CD4-positive, alpha-beta memory T cell (primary cell): ENCODE measurements around the gene CYGB. TPM values are rescaled to one million over a fixed set of nuclear protein-coding genes. Genes with fewer than 3 reads are reported as not detected.

Experiments
- CTCF ChIA-PET: fragments of 350-600 bp; sonication (Branson Sonifier 250); formaldehyde crosslinking; loops from one replicate; lab custom pipeline; 2021; ENCODE audit warnings: inconsistent platforms; ENCODE audit not compliant: partially characterized antibody; lab: Charles Lee
- POLR2A ChIA-PET: fragments of 350-600 bp; sonication (Branson Sonifier 250); formaldehyde crosslinking; loops from one replicate; lab custom pipeline; 2021; ENCODE audit not compliant: partially characterized antibody; lab: Charles Lee
- DNase-seq, 5 donors: peaks; one replicate each; pipeline versions ENCODE4 v3.0.0 to v3.0.0-alpha.2; 2020 to 2022; ENCODE audit warnings: mixed read lengths in 1 of 5
- H3K27ac ChIP-seq: one replicate; pipeline ENCODE4 v1.7.0; 2013; ENCODE audit warnings: low read depth, low read length
- H3K27me3 ChIP-seq: 2 replicates; pipeline ENCODE4 v1.7.0; 2013; ENCODE audit warnings: mild to moderate bottlenecking, low read length, moderate library complexity; ENCODE audit not compliant: insufficient read depth
- H3K36me3 ChIP-seq: 2 replicates; pipeline ENCODE4 v1.7.0; 2013; ENCODE audit warnings: mild to moderate bottlenecking, low read length, moderate library complexity; ENCODE audit not compliant: insufficient read depth
- H3K4me1 ChIP-seq: 2 replicates; pipeline ENCODE4 v1.7.0; 2013; ENCODE audit warnings: mild to moderate bottlenecking, low read length, moderate library complexity; ENCODE audit not compliant: insufficient read depth
- H3K4me3 ChIP-seq, 2 donors: one replicate each; pipeline ENCODE4 v1.7.0; 2013; ENCODE audit warnings: low read length in 2 of 2, mild to moderate bottlenecking in 1 of 2
- H3K9me3 ChIP-seq, 2 donors: one replicate each; pipeline ENCODE4 v1.7.0; 2013; ENCODE audit warnings: low read length in 2 of 2, control low read depth in 1 of 2; ENCODE audit not compliant: control insufficient read depth in 1 of 2
- H3K27ac Mint-ChIP-seq, 7 donors: one replicate each; pipeline ENCODE4 v1.8.0; 2020 to 2021; ENCODE audit warnings: mixed read lengths in 7 of 7, mild to moderate bottlenecking in 6 of 7, inconsistent platforms in 3 of 7, moderate library complexity in 3 of 7
- H3K27me3 Mint-ChIP-seq, 2 donors: one replicate each; pipeline ENCODE4 v1.8.0; 2020 to 2021; ENCODE audit warnings: mixed read lengths in 2 of 2
- H3K36me3 Mint-ChIP-seq, 2 donors: one replicate each; pipeline ENCODE4 v1.8.0; 2020 to 2021; ENCODE audit warnings: mixed read lengths in 2 of 2, inconsistent platforms in 1 of 2, mild to moderate bottlenecking in 1 of 2
- H3K4me1 Mint-ChIP-seq, 4 donors: one replicate each; pipeline ENCODE4 v1.8.0; 2020 to 2021; ENCODE audit warnings: mixed read lengths in 4 of 4, mild to moderate bottlenecking in 1 of 4
- H3K4me3 Mint-ChIP-seq, 8 donors: one replicate each; pipeline ENCODE4 v1.8.0; 2020 to 2021; ENCODE audit warnings: mixed read lengths in 8 of 8, mild to moderate bottlenecking in 7 of 8, moderate library complexity in 6 of 8, inconsistent platforms in 3 of 8
- H3K9me3 Mint-ChIP-seq, 8 donors: one replicate each; pipeline ENCODE4 v1.8.0; 2020 to 2021; ENCODE audit warnings: mixed read lengths in 8 of 8, mild to moderate bottlenecking in 5 of 8, inconsistent platforms in 3 of 8, moderate library complexity in 1 of 8
- intact Hi-C: fragments of 100-400 bp; cut with micrococcal nuclease; formaldehyde crosslinking; loops from one replicate; pipeline ENCODE4 v1.15.1; 2023
- polyA plus RNA-seq, 2 donors: library from polyadenylated mRNA; unstranded; fragments of 300-500 nt; fragmentation: Illumina TruSeq; gene quantifications; one replicate each; pipeline ENCODE4 v1.2.3, GENCODE V29; 2021
- total RNA-seq, 2 experiments: library from RNA; stranded (reverse); gene quantifications; one replicate each; pipeline ENCODE4 v1.2.3, GENCODE V29; 2021

Gene CYGB
- total and polyA plus RNA-seq, 4 experiments from 2014 or later: not detected

GRCh38 chr17:76543826-76544545 lies 6.5 kb upstream of the CYGB start:
- Histone ChIP-seq H3K36me3 (no peaks in the 10 kb centered on the region), H3K4me3 (no peak overlapping the region), H3K27ac (no peak overlapping the region), H3K9me3 (no peaks in the 10 kb centered on the region), H3K4me1 (peaks cover 7% of the 10 kb centered on the region), H3K27me3 (peaks cover 6% of the 10 kb centered on the region)
- no peaks in the 10 kb centered on the region for H3K9me3 Mint-ChIP-seq
- CTCF ChIA-PET: interaction anchor here (0.8 to 3.5 kb wide), 4 partner anchors 20 to 138 kb away, joined by 3 to 80 read pairs (median 25); no protein-coding TSS in a partner anchor
- intact Hi-C loops: no loop called here
- peaks cover under 1 to 7% (median 2%) of the 10 kb centered on the region in 4 donors for H3K4me1 Mint-ChIP-seq
- DNase-seq: peak in 1 of 5 donors; percentile 13
- H3K27ac Mint-ChIP-seq: no peak overlapping the region
- no peaks in the 10 kb centered on the region for H3K36me3 Mint-ChIP-seq
- H3K27me3 Mint-ChIP-seq: peaks cover 18 to 25% of the 10 kb centered on the region in 2 donors
- no peak overlapping the region for H3K4me3 Mint-ChIP-seq
- POLR2A ChIA-PET: interaction anchor here (1.0 to 1.3 kb wide), 3 partner anchors 13 to 21 kb away, joined by 3 to 6 read pairs (median 4); no protein-coding TSS in a partner anchor

GRCh38 chr17:76543482-76543825 lies 5.9 kb upstream of the CYGB start:
- H3K4me3 Mint-ChIP-seq: no peak overlapping the region
- Histone ChIP-seq H3K4me1 (peaks cover 7% of the 10 kb centered on the region), H3K27me3 (peaks cover 6% of the 10 kb centered on the region), H3K27ac (no peak overlapping the region), H3K36me3 (no peaks in the 10 kb centered on the region), H3K4me3 (no peak overlapping the region), H3K9me3 (no peaks in the 10 kb centered on the region)
- ChIA-PET CTCF (interaction anchor here (0.8 to 1.3 kb wide), 2 partner anchors 20 to 77 kb away, joined by 3 to 6 read pairs; no protein-coding TSS in a partner anchor), POLR2A (interaction anchor here (1.0 to 1.3 kb wide), 3 partner anchors 14 to 20 kb away, joined by 3 to 6 read pairs (median 4); no protein-coding TSS in a partner anchor)
- DNase-seq: peak in 1 of 5 donors; percentile 1
- peaks cover 22 to 27% of the 10 kb centered on the region in 2 donors for H3K27me3 Mint-ChIP-seq
- H3K4me1 Mint-ChIP-seq: peaks cover 1 to 9% (median 3%) of the 10 kb centered on the region in 4 donors
- intact Hi-C loops: no loop called here
- no peaks in the 10 kb centered on the region for H3K36me3 Mint-ChIP-seq
- no peak overlapping the region for H3K27ac Mint-ChIP-seq
- no peaks in the 10 kb centered on the region for H3K9me3 Mint-ChIP-seq

GRCh38 chr17:76542984-76543383 lies 5.5 kb upstream of the CYGB start:
- CTCF ChIA-PET: interaction anchor here (0.8 to 1.3 kb wide), 2 partner anchors 20 to 77 kb away, joined by 3 to 6 read pairs; no protein-coding TSS in a partner anchor
- no peak overlapping the region for H3K4me3 ChIP-seq
- DNase-seq: peak in 1 of 5 donors; percentile 12
- H3K27me3 ChIP-seq: peaks cover 6% of the 10 kb centered on the region
- H3K27ac ChIP-seq: no peak overlapping the region
- peaks cover 7% of the 10 kb centered on the region for H3K4me1 ChIP-seq
- Mint-ChIP-seq H3K4me1 (peaks cover 1 to 9% (median 3%) of the 10 kb centered on the region in 4 donors), H3K4me3 (no peak overlapping the region), H3K27ac (peak overlapping the region in 2 of 7 donors; percentile 8 to 9), H3K9me3 (no peaks in the 10 kb centered on the region), H3K36me3 (no peaks in the 10 kb centered on the region), H3K27me3 (peaks cover 22 to 27% of the 10 kb centered on the region in 2 donors)
- H3K9me3 ChIP-seq: no peaks in the 10 kb centered on the region
- POLR2A ChIA-PET: interaction anchor here (1.0 to 1.3 kb wide), 3 partner anchors 14 to 20 kb away, joined by 3 to 6 read pairs (median 4); no protein-coding TSS in a partner anchor
- intact Hi-C loops: no loop called here
- H3K36me3 ChIP-seq: no peaks in the 10 kb centered on the region

GRCh38 chr17:76542566-76542971 lies 5.1 kb upstream of the CYGB start:
- Histone ChIP-seq H3K36me3 (no peaks in the 10 kb centered on the region), H3K4me3 (no peak overlapping the region), H3K27ac (no peak overlapping the region), H3K4me1 (peaks cover 7% of the 10 kb centered on the region), H3K27me3 (peaks cover 6% of the 10 kb centered on the region), H3K9me3 (no peaks in the 10 kb centered on the region)
- H3K36me3 Mint-ChIP-seq: no peaks in the 10 kb centered on the region
- intact Hi-C loops: no loop called here
- H3K4me3 Mint-ChIP-seq: no peak overlapping the region
- ChIA-PET POLR2A (interaction anchor here (1.0 to 1.3 kb wide), 3 partner anchors 14 to 19 kb away, joined by 3 to 6 read pairs (median 4); no protein-coding TSS in a partner anchor), CTCF (interaction anchor here (1.3 kb wide), 1 partner anchor 19 kb away, joined by 6 read pairs; no protein-coding TSS in a partner anchor)
- H3K27me3 Mint-ChIP-seq: peaks cover 22 to 27% of the 10 kb centered on the region in 2 donors
- DNase-seq: peak in 1 of 5 donors; percentile 19
- peaks cover 1 to 9% (median 3%) of the 10 kb centered on the region in 4 donors for H3K4me1 Mint-ChIP-seq
- no peaks in the 10 kb centered on the region for H3K9me3 Mint-ChIP-seq
- peak overlapping the region in 1 of 7 donors; percentile 9 for H3K27ac Mint-ChIP-seq

GRCh38 chr17:76541739-76542454 lies 4.4 kb upstream of the CYGB start:
- peaks cover 22 to 27% of the 10 kb centered on the region in 2 donors for H3K27me3 Mint-ChIP-seq
- Histone ChIP-seq H3K27me3 (peaks cover 6% of the 10 kb centered on the region), H3K4me1 (peaks cover 3% of the 10 kb centered on the region), H3K9me3 (no peaks in the 10 kb centered on the region), H3K4me3 (no peak overlapping the region), H3K27ac (no peak overlapping the region), H3K36me3 (no peaks in the 10 kb centered on the region)
- H3K4me3 Mint-ChIP-seq: no peak overlapping the region
- ChIA-PET POLR2A (interaction anchor here (1.2 kb wide), 1 partner anchor 14 kb away, joined by 4 read pairs; no protein-coding TSS in a partner anchor), CTCF (interaction anchor here (1.3 kb wide), 1 partner anchor 19 kb away, joined by 6 read pairs; no protein-coding TSS in a partner anchor)
- peaks cover 1 to 9% (median 3%) of the 10 kb centered on the region in 4 donors for H3K4me1 Mint-ChIP-seq
- no peak overlapping the region for H3K27ac Mint-ChIP-seq
- intact Hi-C loops: no loop called here
- DNase-seq: peak in 1 of 5 donors; percentile 16
- no peaks in the 10 kb centered on the region for H3K9me3 Mint-ChIP-seq
- H3K36me3 Mint-ChIP-seq: no peaks in the 10 kb centered on the region

- H3K36me3 Mint-ChIP-seq: no peaks in the 10 kb centered on the region
- peaks cover 1 to 9% (median 3%) of the 10 kb centered on the region in 4 donors for H3K4me1 Mint-ChIP-seq
- Histone ChIP-seq H3K9me3 (no peaks in the 10 kb centered on the region), H3K4me1 (no peaks in the 10 kb centered on the region), H3K4me3 (no peak overlapping the region), H3K27ac (no peak overlapping the region), H3K27me3 (peaks cover 9% of the 10 kb centered on the region), H3K36me3 (no peaks in the 10 kb centered on the region)
- peak overlapping the region in 1 of 7 donors; percentile 7 for H3K27ac Mint-ChIP-seq
- POLR2A ChIA-PET: interaction anchor here (0.6 to 0.9 kb wide), 2 partner anchors 17 to 132 kb away, joined by 3 read pairs; no protein-coding TSS in a partner anchor
- CTCF ChIA-PET: interaction anchor here (3.1 kb wide), 1 partner anchor 17 kb away, joined by 13 read pairs; no protein-coding TSS in a partner anchor
- DNase-seq: peak in 1 of 5 donors; percentile 38
- peaks cover 29% of the 10 kb centered on the region in 2 donors for H3K27me3 Mint-ChIP-seq
- intact Hi-C loops: no loop called here
- H3K9me3 Mint-ChIP-seq: no peaks in the 10 kb centered on the region
- H3K4me3 Mint-ChIP-seq: no peak overlapping the region
Measured at GRCh38 chr17:76540381-76541300, 3.1 kb upstream of the CYGB start.
